HT-29 (cell line): ENCODE measurements around the gene ELN. TPM values are rescaled to one million over a fixed set of nuclear protein-coding genes. Genes with fewer than 3 reads are reported as not detected.
"Not testable (repeated sequence)": the region's sequence is repeated elsewhere in the genome, so short reads cannot be mapped to it uniquely, and the experiment has no call there.

Source experiments
- DNase-seq: peaks from one replicate; pipeline ENCODE4 v3.0.0-alpha.2; 2015; ENCODE audit warnings: low spot score
- total RNA-seq: library from RNA; depleted of rRNA; stranded (reverse); fragments of >200 nt; shearing (Covaris generic); gene quantifications from 2 replicates; pipeline ENCODE4 v1.2.3, GENCODE V29; 2014

ELN gene
- total RNA-seq, 1 experiment from 2014 or later, result 0.03 TPM

GRCh38 chr7:74040791-74041520 is 13.0 kb downstream of the ELN start:
- DNase-seq, result no peak

- DNase-seq, result no peak
Measured at GRCh38 chr7:74042746-74043522, 15.0 kb downstream of the ELN start.

- no peak for DNase-seq
Measured at GRCh38 chr7:74043523-74043951, 15.6 kb downstream of the ELN start.

GRCh38 chr7:74044366-74045350 is 16.7 kb downstream of the ELN start:
- DNase-seq, result no peak

- DNase-seq, result not testable (repeated sequence)
Measured at GRCh38 chr7:74046581-74046980, 18.6 kb downstream of the ELN start.

- no peak for DNase-seq
Measured at GRCh38 chr7:74047804-74048380, 19.9 kb downstream of the ELN start.

GRCh38 chr7:74048999-74049599 is 21.1 kb downstream of the ELN start:
- DNase-seq, result no peak

GRCh38 chr7:74049997-74050798 is 22.2 kb downstream of the ELN start:
- DNase-seq, result no peak

GRCh38 chr7:74051193-74051592 is 23.2 kb downstream of the ELN start:
- DNase-seq, result no peak

GRCh38 chr7:74051629-74052410 is 23.8 kb downstream of the ELN start:
- DNase-seq, result peak; percentile 77

- no peak for DNase-seq
Measured at GRCh38 chr7:74052628-74053027, 24.7 kb downstream of the ELN start.

GRCh38 chr7:74053589-74054186 is 25.7 kb downstream of the ELN start:
- no peak for DNase-seq

- no peak for DNase-seq
Measured at GRCh38 chr7:74056096-74056915, 28.3 kb downstream of the ELN start.

GRCh38 chr7:74057216-74057925 is 29.4 kb downstream of the ELN start:
- no peak for DNase-seq

- DNase-seq, result no peak
Measured at GRCh38 chr7:74057987-74058386, 30.0 kb downstream of the ELN start.

GRCh38 chr7:74058486-74058885 is 30.5 kb downstream of the ELN start:
- no peak for DNase-seq

- no peak for DNase-seq
Measured at GRCh38 chr7:74059037-74059436, 31.1 kb downstream of the ELN start.
